ENCODE data around the gene MCMBP.

The MCMBP gene

GRCh38 chr10:119781498-119781897, 91.1 kb downstream of the MCMBP start:
- no peaks in the 10 kb centered on the region for H3K27me3 ChIP-seq (ENCODE audit: insufficient read depth, low read length)
- no peak overlapping the region for H2AFZ ChIP-seq (ENCODE audit: low read length)
- TF ChIP-seq CTCF (IDR thresholded peaks at IDR 0.05; ENCODE audit: low read length) (no peak), EZH2 (IDR thresholded peaks at IDR 0.05; ENCODE audit: borderline replicate concordance, low read length) (no peak)
- no peaks in the 10 kb centered on the region for H3F3A ChIP-seq (ENCODE audit: insufficient read depth, low read length)
- peaks cover 5% of the 10 kb centered on the region; the same call in 1 of the 2 replicates for H3K9me3 ChIP-seq (ENCODE audit: low read length)
- no peak overlapping the region for H3K27ac ChIP-seq (ENCODE audit: low read depth, low read length, poor library complexity, severe bottlenecking)
- H3K4me1 ChIP-seq (ENCODE audit: insufficient read depth, low read length, severe bottlenecking), result peaks cover 24% of the 10 kb centered on the region
- H3K36me3 ChIP-seq (ENCODE audit: insufficient read depth, low read length), result peaks cover 4% of the 10 kb centered on the region; the same call in 1 of the 2 replicates
- H3K79me2 ChIP-seq (ENCODE audit: insufficient read depth, low read length), result no peaks in the 10 kb centered on the region
- H3K9ac ChIP-seq (ENCODE audit: low read length), result no peak overlapping the region
- no peaks in the 10 kb centered on the region for H4K20me1 ChIP-seq (ENCODE audit: insufficient read depth, low read length)
- H3K4me2 ChIP-seq (ENCODE audit: low read length), result no peak overlapping the region
- no peak overlapping the region for H3K4me3 ChIP-seq (ENCODE audit: low read depth, low read length, poor library complexity, severe bottlenecking)
- no peaks in the 10 kb centered on the region for H3K9me2 ChIP-seq (ENCODE audit: low read depth, low read length)

- Histone ChIP-seq H3K27ac (ENCODE audit: low read depth, low read length, poor library complexity, severe bottlenecking) (no peak overlapping the region), H3F3A (ENCODE audit: insufficient read depth, low read length) (no peaks in the 10 kb centered on the region), H3K9ac (ENCODE audit: low read length) (no peak overlapping the region), H3K4me1 (ENCODE audit: insufficient read depth, low read length, severe bottlenecking) (peaks cover 24% of the 10 kb centered on the region), H3K79me2 (ENCODE audit: insufficient read depth, low read length) (no peaks in the 10 kb centered on the region), H4K20me1 (ENCODE audit: insufficient read depth, low read length) (no peaks in the 10 kb centered on the region), H3K9me3 (ENCODE audit: low read length) (peaks cover 5% of the 10 kb centered on the region; the same call in 1 of the 2 replicates), H3K27me3 (ENCODE audit: insufficient read depth, low read length) (no peaks in the 10 kb centered on the region), H3K36me3 (ENCODE audit: insufficient read depth, low read length) (peaks cover 4% of the 10 kb centered on the region; the same call in 1 of the 2 replicates), H2AFZ (ENCODE audit: low read length) (no peak overlapping the region), H3K4me3 (ENCODE audit: low read depth, low read length, poor library complexity, severe bottlenecking) (no peak overlapping the region), H3K4me2 (ENCODE audit: low read length) (no peak overlapping the region), H3K9me2 (ENCODE audit: low read depth, low read length) (no peaks in the 10 kb centered on the region)
- TF ChIP-seq CTCF (IDR thresholded peaks at IDR 0.05; ENCODE audit: low read length) (no peak), EZH2 (IDR thresholded peaks at IDR 0.05; ENCODE audit: borderline replicate concordance, low read length) (no peak)
Observed at GRCh38 chr10:119780879-119781480, 91.7 kb downstream of the MCMBP start.

All from OCI-LY1 (cell line).